ENCODE results near the gene SETDB2. TPM values are rescaled to one million over a fixed set of nuclear protein-coding genes. Genes with fewer than 3 reads are reported as not detected.

SETDB2 gene, protein sequence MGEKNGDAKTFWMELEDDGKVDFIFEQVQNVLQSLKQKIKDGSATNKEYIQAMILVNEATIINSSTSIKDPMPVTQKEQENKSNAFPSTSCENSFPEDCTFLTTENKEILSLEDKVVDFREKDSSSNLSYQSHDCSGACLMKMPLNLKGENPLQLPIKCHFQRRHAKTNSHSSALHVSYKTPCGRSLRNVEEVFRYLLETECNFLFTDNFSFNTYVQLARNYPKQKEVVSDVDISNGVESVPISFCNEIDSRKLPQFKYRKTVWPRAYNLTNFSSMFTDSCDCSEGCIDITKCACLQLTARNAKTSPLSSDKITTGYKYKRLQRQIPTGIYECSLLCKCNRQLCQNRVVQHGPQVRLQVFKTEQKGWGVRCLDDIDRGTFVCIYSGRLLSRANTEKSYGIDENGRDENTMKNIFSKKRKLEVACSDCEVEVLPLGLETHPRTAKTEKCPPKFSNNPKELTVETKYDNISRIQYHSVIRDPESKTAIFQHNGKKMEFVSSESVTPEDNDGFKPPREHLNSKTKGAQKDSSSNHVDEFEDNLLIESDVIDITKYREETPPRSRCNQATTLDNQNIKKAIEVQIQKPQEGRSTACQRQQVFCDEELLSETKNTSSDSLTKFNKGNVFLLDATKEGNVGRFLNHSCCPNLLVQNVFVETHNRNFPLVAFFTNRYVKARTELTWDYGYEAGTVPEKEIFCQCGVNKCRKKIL
- 13.1 TPM for total RNA-seq
- long read RNA-seq, partial matches to known transcripts = 0 of 7 reads
- long read RNA-seq, other reads (novel, unspliced or antisense) = 7 of 7 reads

DNA sequence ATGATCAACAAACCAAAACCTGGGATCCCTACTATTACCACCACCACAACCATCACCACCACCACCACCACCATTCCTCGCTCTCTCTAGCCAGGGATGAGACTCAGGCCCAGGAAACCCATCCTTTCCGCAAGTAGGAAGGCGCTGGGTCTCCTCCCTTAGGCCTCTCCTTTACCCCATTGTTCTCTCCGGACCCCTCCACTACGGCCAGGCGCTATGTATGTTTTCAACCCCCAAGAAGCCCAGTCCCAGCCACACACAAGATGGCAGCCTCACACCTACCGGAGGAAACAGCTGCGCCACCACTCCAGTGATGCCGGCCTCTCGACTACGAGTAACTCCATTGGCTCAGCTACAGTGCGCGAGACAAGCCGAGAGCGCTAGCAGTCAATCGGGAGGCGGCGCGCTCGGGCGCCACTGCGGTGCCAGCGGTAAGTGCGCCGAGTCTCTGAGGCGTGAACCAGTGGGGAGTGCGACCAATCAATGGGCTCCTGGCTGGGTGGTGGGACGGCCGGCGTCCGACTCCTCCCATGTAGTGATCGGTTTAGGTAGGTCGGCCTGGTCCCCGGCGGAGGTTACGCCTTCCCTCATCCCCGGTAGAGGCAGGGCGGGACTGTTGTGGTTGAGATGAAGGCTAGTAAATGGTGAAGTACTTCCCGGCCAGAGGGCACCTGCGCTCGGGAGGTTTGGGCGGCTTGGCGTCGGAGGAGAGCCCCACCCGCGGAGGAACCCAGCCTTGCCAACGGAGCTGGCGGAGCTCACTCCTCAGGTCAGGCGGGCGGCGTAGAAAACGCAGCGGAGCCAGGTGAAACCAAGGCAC lies at the start of gene SETDB2, which contains the start of gene CAB39L:
SETDB2 (plus strand) TSS at position 571 of the 820 bp plus-strand sequence. CDS start 7,620 bp downstream, outside the sequence.
CAB39L (minus strand) TSS at position 361 of the 820 bp plus-strand sequence. CDS start 61,154 bp downstream, outside the sequence.
- ATAC-seq = peak; percentile 99
- intact Hi-C loops (cut with DNase I) = loop anchor here (5.0 kb wide), 2 partner anchors 163 to 467 kb away; partner anchors contain the start of gene FNDC3A
- peak; percentile 100 for DNase-seq (ENCODE audit: missing footprints)

- intact Hi-C loops (cut with DNase I) = no loop called here
- no peak for DNase-seq (ENCODE audit: missing footprints)
- peak; percentile 86 for ATAC-seq
Measured at GRCh38 chr13:49395451-49395865, 48.6 kb upstream of the SETDB2 start.

DNA sequence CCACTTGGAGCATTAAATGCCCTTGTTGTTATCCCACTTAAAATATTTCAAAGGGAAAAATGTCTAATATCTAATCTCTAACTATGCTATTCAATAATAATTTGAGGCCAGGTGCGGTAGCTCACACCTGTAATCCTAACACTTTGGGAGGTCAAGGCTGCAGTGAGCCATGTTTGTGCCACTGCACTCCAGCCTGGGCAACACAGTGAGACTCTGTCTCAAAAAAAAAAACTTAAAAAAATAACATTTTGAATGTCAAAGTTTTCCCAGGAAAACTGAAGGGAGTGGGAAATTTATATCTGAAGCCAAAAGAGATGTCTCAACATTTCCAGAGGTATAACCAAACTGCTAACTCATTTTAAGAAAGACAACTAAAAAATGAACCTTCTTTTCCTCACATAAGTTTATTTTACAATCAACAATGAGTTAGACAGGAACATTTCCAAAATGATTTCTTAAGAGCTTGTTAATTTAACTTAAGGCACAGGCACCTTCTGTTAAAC lies 48.1 kb upstream of the SETDB2 start:
- DNase-seq (ENCODE audit: missing footprints) = no peak
- ATAC-seq = peak; percentile 63
- intact Hi-C loops (cut with DNase I) = no loop called here

DNA sequence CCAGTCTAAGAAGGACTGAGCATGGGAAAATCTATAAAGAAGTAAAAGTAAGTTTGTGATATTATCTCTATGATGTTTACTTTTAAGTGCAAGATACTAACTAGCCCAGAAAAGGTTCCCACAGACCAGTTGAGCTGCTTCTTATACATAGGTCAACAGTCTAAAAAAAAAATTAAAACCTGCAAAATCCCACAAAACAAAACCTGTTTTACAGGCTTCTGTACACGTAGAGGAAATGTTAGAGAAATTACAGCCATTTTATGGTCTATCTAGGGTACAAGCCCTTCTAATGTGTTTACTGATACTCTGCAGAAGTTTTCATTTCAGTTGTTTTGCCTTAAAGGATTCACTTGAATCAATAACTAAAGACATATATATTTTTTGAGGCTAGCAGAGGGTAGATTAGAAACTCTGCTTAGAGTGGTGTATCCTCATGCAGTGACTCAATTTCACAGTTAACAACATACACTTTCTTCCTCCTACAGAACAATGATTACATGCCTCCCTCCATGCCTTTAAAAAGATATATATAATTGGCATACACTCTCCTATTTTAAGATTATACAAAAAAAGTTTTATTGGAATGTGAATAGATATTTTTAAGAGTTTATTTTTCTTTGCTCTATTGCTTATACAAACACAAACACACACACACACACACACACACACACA lies 44.1 kb upstream of the SETDB2 start:
- intact Hi-C loops (cut with DNase I) = loop anchor here (2.0 to 5.0 kb wide), 2 partner anchors 91 to 207 kb away; no protein-coding TSS in a partner anchor
- no peak for DNase-seq (ENCODE audit: missing footprints)
- no peak for ATAC-seq

DNA sequence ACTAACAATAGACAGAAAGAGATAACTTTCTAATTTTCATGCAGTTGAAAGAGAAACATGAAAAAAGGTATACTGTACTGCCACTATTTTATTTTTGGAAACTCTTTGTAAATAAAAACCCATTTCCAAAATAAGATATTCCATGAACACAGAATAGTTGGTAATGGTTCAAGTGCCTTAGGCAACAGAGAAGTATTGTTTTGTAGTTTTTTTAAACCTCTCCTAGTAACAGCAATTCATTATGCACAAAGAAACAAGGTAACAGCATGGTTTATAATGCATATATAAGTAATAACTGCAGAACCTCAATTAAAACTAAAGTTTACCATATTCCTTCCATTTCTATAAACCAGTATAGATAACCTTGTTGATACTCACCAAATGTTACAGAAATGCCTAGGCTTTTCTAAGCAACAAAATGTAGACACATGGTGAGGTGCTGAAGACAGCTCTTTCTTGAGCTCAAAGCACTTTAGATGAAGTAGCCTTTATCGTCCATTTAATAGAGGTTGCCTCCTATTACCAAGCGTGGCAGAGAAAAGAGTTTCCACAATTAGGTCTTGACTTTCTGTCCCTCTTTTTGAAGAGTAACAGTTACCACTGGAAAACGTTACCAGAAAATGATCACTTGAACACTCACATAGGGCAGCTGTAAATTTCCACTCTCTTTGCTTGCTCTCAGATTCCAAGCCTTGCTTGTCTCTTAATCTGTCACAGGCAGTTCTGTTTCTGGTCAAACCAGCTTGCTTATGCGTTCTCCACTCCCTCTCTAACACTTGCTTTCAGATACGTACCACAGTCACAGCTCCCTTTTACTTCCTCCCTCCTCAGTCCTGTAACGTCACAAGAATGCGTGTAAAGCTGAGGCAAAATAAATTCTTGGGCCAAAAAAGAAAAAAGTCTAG lies 43.1 kb upstream of the SETDB2 start:
- ATAC-seq (peak; percentile 96), DNase-seq (ENCODE audit: missing footprints) (no peak)
- intact Hi-C loops (cut with DNase I) = loop anchor here (2.0 to 5.0 kb wide), 2 partner anchors 92 to 206 kb away; no protein-coding TSS in a partner anchor

DNA sequence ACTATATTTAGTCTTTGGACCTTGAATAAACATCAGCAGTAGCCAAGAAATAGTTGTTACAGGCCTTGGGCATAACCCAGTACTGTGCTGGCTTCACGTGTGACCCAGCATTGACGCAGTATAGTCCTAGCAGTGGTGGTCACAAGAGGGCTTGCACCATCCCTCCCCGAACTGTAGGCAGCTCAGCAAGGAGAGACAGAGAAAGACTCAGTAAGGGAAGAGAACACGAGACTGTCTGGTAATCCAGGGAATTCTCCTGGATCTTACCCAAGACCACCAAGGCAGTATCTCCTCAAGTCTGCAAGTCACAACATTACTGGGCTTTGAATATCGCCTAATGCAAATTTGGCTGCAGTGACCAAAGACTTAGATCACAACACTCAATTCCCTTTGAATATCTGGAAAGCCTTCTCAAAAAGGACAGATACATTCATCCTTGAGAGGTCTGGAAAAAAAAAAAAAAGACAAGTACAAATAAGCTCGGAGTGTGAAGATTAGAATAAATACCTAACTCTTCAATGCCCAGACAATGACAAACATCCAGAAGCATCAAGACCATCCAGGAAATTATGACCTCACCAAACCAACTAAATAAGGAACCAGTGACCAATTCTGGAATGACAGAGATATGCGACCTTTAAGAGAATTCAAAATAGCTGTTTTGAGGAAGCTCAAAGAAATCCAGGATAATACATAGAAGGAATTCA lies 39.9 kb upstream of the SETDB2 start:
- intact Hi-C loops (cut with DNase I) = loop anchor here (5.0 kb wide), 1 partner anchor 203 kb away; no protein-coding TSS in a partner anchor
- no peak for DNase-seq (ENCODE audit: missing footprints)
- ATAC-seq = no peak

- intact Hi-C loops (cut with DNase I) = loop anchor here (5.0 kb wide), 1 partner anchor 203 kb away; no protein-coding TSS in a partner anchor
- DNase-seq (ENCODE audit: missing footprints) (no peak), ATAC-seq (no peak)
Measured at GRCh38 chr13:49404703-49405020, 39.4 kb upstream of the SETDB2 start.

DNA sequence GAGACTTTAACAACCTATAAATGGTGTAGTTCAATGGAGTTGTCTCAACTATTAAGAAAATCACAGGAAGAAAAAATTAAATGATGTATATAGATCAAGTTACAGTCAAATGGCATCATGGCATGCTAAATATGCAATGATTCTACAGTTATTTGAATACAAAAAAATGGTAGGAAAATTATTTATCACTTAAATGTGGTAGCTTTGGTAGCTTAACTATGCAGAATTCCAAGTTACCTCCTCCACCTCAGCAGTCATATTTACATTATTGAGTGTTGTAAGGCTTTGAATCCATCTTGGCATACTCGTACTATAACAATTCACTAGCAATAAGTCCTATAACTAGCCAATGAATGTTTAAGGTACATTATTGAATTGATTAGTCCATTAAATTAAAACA lies 37.0 kb upstream of the SETDB2 start:
- DNase-seq (ENCODE audit: missing footprints) (no peak), ATAC-seq (no peak)
- intact Hi-C loops (cut with DNase I) = no loop called here

DNA sequence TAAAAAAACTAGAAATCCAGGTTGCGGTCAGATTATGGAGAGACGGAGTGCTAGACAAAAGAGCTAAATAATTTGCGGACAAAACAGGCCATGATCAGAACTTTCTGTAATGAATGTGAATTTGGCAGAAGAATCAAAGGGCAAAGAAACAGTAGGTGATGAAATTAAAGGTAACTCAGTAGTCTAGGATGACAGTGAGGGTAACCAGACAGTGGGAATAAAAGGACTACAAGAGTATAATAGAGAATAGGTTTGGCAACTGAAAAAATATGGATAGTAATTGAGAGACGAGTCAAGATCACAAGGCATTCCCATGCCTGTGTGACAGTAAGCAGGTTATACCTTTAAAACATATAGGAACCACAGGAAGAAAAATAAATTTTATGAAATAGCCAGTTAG lies 36.1 kb upstream of the SETDB2 start:
- no peak for ATAC-seq
- intact Hi-C loops (cut with DNase I) = no loop called here
- DNase-seq (ENCODE audit: missing footprints) = no peak

DNA sequence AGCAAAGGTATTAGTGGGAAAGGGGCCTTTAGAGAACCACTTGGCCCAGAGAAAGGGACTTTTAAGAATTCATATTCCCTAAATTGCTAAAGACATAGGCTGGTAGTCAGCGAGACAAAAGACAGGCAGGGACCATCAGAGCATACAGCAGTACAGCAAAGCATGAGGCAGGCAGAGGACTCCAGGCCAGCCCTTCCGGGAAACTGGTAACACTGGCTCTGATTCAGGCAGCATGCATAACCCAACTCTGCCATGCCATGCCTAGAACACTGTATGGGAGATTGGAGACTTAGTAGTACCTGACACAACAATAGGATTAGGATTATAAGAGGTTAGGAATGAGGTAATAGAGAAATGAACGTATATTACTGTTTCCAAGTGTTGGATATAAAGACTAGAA lies 35.1 kb upstream of the SETDB2 start:
- no peak for DNase-seq (ENCODE audit: missing footprints)
- intact Hi-C loops (cut with DNase I) = no loop called here
- ATAC-seq = no peak

- ATAC-seq = no peak
- DNase-seq (ENCODE audit: missing footprints) = no peak
- intact Hi-C loops (cut with DNase I) = no loop called here
Measured at GRCh38 chr13:49410006-49410405, 34.1 kb upstream of the SETDB2 start.

DNA sequence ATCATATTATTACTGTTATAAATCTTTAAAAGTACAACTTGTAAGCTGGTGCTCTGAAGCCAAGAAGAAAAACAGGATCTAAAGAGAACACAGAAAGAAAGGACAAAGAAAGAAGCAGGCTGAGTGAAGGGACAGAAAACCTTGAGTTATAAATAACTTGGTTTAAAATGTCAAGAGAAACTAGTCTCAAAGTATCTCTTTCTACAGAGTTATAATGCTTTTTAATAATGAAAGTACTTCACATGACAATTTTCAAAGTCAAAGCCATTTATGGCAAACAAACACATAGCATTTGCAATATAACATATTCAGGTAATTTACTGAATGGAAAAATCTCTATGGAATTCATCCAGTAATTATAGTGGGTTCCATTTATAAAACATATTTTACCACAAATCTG lies 33.6 kb upstream of the SETDB2 start:
- DNase-seq (ENCODE audit: missing footprints) = no peak
- no peak for ATAC-seq
- intact Hi-C loops (cut with DNase I) = no loop called here

DNA sequence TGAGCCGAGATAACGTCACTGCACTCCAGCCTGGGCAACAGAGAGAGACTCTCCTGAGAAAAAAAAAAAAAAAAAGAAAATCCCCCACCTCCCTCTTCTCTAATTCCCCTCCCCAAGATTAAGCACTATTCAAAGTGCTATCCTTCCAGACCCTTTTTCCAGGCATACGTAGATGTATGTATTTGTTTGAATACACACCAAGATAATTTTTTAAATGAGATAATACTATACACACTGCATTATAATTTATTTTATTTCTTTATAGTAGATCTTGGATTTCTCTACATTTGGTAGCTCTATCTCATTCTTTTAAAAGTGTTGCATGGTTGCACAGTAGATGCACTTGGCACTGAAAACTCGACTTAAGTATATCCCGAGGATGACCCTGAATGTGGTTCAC lies 32.7 kb upstream of the SETDB2 start:
- intact Hi-C loops (cut with DNase I) = no loop called here

DNA sequence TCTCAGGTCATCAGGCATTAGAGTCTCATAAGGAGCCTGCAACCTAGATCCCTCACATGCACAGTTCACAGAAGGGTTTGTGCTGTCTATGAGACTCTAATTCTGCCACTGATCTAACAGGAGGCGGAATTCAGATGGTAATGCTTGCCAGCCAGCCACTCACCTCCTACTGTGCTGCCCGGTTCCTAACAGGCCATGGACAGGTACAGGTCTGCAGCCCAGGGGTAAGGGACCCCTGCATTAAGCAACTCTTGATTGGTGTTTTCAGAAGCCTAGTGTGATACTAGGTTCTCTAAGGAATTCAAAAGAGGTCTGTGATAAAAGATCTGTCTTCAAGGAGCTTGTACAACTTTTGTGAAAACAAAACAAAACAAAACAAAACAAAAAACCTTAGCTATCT lies 31.3 kb upstream of the SETDB2 start:
- intact Hi-C loops (cut with DNase I) = no loop called here
- ATAC-seq (no peak), DNase-seq (ENCODE audit: missing footprints) (no peak)

More for the DNA sequence above, 32.7 kb upstream of the SETDB2 start:
- ATAC-seq = no peak
- DNase-seq (ENCODE audit: missing footprints) = no peak

GRCh38 chr13:49417161-49417560 lies 26.9 kb upstream of the SETDB2 start:
- DNase-seq (ENCODE audit: missing footprints) (no peak), ATAC-seq (no peak)
- intact Hi-C loops (cut with DNase I) = no loop called here

DNA sequence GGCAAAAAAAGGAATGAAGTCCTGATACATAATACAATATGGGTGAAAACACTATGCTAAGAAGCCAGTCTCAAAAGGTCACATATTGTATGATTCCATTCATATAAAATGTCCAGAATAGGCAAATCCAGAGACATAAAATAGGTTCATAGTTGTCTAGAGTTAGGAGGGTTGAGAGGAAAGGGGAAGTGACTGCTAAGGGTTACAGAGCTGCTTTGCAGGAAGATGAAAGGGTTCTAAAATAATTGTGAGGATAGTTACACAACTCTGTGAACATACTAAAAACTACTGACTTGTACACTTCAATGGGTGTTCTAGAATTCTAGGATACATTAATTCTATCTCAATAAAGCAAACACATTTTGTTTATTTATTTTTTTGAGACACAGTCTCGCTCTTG lies 25.9 kb upstream of the SETDB2 start:
- no peak for DNase-seq (ENCODE audit: missing footprints)
- no peak for ATAC-seq
- intact Hi-C loops (cut with DNase I) = no loop called here

DNA sequence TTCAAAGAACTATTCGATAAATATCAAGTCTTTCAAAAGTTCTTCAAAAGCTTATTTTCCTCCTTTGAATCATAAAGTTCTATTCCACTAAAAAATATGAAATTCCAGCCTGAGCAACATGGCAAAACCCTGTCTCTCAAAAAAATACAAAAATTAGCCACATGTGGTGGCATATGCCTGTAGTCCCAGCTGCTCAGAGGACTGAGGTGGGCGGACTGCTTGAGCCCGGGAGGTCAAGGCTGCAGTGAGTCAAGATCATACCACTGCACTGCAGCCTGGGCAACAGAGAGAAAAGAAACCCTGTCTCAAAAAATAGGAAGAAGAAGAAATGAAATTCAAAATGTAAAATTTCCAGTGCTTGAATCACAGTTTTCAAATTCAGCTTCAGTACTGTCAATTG lies 24.8 kb upstream of the SETDB2 start:
- DNase-seq (ENCODE audit: missing footprints) (no peak), ATAC-seq (no peak)
- intact Hi-C loops (cut with DNase I) = no loop called here
